NCI-H2196 treated with DMSO at 0.1 percent for 48 hours (cell line): ENCODE measurements around the gene ESPNL.

Source experiments
- DNase-seq: peaks from one replicate; lab custom pipeline; 2025; ENCODE audit not compliant: unreplicated experiment; lab: John Stamatoyannopoulos, UW

ESPNL gene

GRCh38 chr2:238140040-238140439 lies 39.9 kb downstream of the ESPNL start:
- no peak for DNase-seq

- no peak for DNase-seq
Observed at GRCh38 chr2:238140721-238141540, 40.8 kb downstream of the ESPNL start.

- DNase-seq: no peak
Observed at GRCh38 chr2:238141541-238142318, 41.6 kb downstream of the ESPNL start.

GRCh38 chr2:238142382-238143205 lies 42.5 kb downstream of the ESPNL start:
- no peak for DNase-seq

GRCh38 chr2:238143239-238143951 lies 43.3 kb downstream of the ESPNL start:
- no peak for DNase-seq

GRCh38 chr2:238144262-238144661 lies 44.1 kb downstream of the ESPNL start:
- no peak for DNase-seq

- no peak for DNase-seq
Observed at GRCh38 chr2:238145046-238145445, 44.9 kb downstream of the ESPNL start.

- no peak for DNase-seq
Observed at GRCh38 chr2:238145851-238146250, 45.7 kb downstream of the ESPNL start.

GRCh38 chr2:238146884-238147544 lies 46.9 kb downstream of the ESPNL start:
- no peak for DNase-seq

- no peak for DNase-seq
Observed at GRCh38 chr2:238148981-238149380, 48.8 kb downstream of the ESPNL start.

- no peak for DNase-seq
Observed at GRCh38 chr2:238149841-238150572, 49.9 kb downstream of the ESPNL start.

GRCh38 chr2:238150686-238151085 lies 50.5 kb downstream of the ESPNL start:
- no peak for DNase-seq

- DNase-seq: no peak
Observed at GRCh38 chr2:238151205-238151604, 51.1 kb downstream of the ESPNL start.

- DNase-seq: no peak
Observed at GRCh38 chr2:238151628-238152235, 51.6 kb downstream of the ESPNL start.

- DNase-seq: no peak
Observed at GRCh38 chr2:238152771-238153688, 52.9 kb downstream of the ESPNL start.

GRCh38 chr2:238154570-238154969 lies 54.4 kb downstream of the ESPNL start:
- DNase-seq: no peak

- no peak for DNase-seq
Observed at GRCh38 chr2:238155051-238155760, 55.1 kb downstream of the ESPNL start.
